ENCODE data around the gene PANK3.
A peak's percentile ranks its signal among the peaks of the same experiment; 100 is the strongest.
"Not testable (repeated sequence)": the region's sequence is repeated elsewhere in the genome, so short reads cannot be mapped to it uniquely, and the experiment has no call there.

PANK3 gene

DNA sequence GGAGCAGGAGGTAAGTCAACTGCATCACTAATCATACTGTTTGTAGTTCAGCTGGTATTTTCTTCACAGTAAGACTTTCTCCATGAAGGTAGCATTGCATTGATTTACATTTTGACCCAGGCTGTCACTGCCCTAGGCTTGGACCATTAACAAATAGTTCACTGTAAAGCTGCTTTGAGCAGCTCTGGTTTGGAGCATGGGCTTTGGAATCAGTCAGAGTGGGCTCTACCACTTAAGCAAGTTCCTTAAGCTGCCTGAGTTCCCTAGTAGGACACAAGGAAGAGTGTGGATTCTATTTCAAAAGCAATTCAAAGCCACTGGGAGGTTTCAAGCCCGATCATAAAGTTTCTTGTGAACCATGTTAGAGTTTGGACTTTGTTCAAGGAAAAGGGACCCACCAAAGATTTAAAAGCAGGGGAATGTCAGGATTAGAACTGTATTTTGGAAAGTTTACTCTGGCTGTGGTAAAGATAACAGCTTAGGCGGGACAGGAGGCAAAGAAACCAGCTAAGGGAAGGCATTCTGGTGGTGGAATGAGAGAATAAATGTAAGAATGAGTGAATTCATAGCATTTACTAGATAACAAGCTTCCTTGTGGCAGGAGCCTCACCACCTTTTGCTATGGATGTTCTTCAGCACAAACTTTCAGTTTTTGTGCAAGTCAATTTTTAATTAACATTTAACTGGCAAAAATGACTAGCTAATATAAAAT lies 12.3 kb upstream of the PANK3 start:
- no peak for DNase-seq

DNA sequence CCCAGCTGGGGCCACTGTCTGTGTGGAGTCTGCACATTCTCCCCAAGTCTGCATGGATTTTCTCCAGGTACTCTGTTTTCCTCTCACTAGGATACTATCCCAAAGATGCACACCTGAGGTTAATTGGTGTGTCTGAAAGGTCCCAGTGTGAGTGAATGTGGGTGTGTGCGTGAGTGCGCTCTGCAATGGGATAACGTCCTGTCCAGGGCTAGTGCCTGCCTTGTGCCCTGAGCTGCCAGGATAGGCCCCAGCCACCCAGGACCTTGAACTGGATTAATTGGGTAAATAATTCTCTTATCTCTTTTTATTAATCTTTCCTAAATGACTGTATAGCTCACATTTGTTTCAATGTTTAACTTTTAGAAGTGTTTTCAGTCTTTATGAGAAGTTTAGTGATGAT lies 11.5 kb upstream of the PANK3 start:
- DNase-seq = no peak

DNA sequence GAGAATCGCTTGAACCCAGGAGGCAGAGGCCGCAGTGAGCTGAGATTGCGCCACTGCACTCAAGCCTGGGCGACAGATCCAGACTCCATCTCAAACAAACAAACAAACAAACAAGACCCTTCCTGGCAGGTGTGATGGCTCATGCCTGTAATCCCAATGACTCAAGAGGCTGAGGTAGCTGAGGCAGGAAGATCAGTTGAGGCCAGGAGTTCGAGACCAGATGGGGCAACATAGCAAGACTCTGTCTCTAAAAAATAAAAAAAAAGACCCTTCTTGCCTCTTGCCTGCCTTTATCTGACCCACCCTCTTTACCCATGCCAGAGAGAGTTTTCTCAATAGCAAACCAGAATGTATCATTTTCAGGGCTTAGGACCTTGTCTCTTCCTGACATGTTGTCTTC lies 8.8 kb upstream of the PANK3 start:
- no peak for DNase-seq

DNA sequence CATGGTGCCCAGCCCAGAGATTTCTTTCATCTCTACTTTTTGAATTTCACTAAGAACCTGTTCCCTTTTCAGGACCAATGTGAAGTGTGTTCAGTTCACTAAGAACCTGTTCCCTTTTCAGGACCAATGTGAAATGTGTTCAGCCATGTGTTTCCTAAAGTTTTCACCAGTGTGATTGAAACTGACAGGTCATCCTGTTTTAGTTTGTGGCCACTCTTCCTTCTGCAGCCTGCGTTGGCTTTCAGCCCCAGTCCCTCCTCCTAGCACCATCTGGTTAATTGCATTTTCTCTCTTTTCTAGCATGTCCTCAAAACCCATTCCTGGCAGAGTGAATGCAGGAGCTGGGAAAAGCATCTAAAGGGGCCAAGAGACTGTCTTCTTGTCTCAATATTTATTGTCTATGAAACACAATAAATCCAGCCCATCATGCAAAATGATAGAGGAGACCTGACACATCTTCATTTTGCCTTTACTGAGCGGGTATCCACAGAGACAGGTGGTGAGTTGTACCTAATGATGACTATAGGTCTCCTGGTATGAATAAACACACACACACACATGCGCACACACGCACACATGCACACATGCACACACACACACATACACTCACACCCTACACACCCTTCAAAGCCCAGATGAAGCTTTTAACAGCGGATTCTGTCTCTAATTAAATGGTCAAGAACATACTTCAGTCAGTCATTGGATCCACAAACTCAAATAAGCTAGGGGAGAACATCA lies 6.1 kb upstream of the PANK3 start:
- no peak for DNase-seq

DNA sequence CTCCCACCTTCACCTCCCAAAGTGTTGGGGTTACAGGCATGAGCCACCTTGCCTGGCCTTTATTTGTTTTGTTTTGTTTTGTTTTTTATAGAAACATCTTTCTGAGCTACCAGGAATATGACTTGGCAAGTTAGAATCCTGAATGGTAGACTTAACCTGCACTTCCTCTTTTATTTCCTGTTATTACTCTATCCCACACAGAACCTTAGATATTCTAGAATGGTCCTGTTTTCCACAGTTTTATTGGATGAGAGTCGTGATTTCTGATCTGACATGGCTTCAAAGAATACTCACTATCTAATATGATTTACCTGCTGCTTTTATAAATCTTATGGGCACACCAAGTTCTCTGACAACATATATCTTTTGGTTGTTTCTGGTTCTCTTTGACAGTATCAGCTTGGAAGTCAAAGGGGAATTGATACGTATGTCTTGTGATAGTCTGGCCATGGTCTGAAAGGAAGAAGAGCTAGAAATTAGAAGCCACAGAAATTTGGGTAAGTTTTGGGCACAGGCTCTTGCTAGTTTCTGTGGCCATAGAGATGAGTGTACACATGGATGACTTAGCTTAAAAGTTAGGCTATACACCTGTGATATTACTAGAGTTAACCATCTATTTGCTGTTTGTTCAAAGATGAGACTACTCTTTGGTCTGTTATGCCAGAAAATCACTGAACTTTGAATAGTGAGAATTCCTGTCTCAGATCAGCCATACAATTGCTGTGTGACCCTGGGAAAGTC lies 4.7 kb upstream of the PANK3 start:
- no peak for DNase-seq

DNA sequence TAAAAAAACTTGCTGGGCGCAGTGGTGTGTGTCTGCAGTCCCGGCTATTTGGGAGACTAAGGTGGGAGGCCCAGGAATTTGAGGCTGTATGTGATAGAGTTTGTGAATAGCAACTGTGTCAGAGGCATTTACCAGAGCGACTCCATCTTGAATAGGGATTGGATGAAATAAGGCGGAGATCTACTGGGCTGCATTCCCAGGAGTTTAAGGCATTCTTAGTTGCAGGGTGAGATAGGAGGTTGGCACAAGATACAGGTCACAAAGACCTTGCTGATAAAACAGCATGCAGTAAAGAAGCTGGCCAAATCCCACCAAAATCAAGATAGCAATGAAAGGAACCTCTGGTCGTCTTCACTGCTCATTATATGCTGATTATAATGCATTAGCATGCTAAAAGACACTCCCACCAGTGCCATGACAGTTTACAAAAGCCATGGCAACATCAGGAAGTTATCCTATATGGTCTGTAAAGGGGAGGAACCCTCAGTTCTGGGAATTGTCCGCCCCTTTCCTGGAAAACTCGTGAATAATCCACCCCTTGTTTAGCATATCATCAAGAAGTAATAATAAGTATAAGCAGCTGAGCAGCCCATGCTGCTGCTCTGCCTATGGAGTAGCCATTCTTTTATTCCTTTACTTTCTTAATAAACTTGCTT lies 1.8 kb upstream of the PANK3 start:
- DNase-seq = not testable (repeated sequence)

DNA sequence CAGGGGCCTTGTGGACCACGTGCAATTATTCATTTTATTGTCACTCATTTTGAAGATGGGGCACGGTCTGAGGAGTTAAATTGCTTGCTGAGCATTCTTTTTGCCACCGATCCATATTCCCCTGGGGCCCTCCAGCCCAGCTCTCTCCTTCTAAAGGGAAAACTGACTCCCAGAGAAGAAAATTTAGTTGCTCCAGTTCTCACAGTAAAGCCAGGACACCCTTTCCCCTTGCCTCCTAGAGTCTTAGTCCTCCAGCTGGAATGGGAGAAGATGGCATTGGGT lies 1.0 kb upstream of the PANK3 start:
- DNase-seq = no peak

DNA sequence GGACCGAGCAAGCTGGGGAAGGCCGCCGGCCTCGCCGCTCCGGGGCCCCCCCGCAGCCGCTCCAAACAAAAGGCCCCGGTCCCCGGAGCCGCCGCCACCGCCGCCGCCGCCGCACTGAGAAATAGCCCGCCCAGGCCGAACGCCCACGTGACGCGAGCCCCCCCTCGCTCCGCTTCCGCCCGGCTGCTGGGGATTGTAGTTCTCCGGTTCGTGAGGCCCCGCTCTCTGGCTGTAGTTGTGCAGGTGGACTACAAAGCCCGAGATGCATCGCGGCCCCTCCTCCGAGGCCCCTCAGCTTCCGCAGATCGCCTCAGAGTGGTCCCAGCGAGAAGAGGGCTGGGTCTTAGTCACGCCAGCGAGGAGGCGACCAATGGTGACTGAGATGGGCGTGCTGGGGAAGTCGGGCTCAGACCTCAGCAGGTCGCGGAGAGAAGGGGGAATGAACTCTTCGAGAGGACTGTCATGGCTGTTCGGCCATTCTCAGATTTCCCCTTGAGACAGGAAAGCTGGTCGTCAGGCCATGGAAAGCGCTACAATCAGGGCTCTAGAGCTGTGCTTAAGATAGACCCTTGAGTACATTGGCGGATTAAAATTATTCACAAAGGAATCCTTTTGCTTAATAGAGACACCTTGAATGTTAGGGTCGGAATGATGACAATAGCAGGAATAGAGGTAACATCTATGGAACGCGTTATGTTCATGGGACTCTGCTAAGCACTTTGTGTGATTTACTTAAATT lies 489 bp upstream of the PANK3 start:
- peak; percentile 90 for DNase-seq

DNA sequence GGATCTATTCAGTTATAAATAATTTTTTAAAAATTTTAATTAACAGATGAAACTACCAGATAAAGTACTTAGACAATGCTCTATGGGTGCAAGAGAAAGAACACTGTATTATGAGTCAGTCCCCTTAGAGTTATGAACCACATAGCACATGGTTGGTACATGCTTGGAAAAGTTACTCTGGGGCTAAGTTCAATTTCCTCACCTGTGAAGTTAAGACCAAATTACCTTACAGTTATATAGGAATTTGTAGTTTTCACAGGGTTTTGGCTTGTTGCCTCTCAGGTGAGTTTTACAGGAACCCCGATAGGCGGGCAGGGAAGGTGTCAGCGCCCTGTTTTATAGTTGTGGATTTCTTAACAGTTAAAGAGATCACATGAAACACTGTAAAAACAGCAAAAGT lies 1.2 kb downstream of the PANK3 start:
- DNase-seq = no peak

DNA sequence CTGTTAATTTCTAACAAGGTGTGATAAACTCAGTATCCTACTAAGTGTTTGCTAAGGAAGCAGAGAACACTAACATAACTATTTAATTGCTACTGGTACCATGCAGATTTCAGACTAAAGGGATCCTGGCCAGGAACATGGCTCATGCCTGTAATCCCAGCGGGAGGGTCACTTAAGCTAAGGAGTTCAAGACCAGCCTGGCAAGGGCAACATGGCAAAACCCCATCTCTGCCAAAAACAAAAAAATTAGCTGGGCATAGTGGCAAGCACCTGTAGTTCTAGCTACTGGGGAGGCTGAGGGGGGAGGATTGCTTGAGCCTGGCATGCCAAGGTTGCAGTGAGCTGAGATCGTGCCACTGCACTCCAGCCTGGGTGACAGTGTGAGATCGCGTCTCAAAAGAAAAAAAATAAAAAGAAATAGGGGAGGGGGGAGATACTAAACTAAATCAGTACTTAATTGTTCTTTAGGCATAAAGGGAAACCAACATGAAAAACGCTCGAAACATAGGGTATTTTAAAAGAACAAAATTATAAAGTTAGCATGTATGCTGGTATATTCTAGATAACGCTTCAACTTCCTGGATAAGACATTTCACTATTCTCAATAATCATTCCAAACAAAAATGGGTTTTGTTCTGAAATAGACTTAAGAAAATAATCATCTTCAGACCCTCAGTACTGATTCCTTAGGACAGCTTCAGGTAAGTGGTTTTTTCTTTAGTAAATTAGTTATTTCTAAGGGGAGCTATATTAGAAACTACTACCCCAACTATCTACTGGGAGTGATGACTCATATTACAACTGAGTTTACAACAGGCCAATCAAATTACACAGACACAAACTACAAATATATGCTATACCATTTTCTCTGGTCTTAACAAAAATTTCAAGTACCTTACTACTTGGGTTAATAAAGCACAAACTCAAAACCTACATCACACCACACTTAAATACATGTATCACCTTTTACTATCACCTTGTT lies 3.5 kb downstream of the PANK3 start:
- DNase-seq = no peak

DNA sequence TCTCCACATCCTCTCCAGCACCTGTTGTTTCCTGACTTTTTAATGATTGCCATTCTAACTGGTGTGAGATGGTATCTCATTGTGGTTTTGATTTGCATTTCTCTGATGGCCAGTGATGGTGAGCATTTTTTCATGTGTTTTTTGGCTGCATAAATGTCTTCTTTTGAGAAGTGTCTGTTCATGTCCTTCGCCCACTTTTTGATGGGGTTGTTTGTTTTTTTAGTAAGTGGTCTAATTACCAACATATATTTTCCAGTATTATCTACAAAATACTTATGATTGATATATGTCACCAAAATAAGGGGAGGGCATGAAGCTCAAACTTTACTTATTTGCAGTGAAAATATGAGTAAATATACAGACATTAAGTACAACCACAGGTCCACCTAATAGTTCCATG lies 5.0 kb downstream of the PANK3 start:
- not testable (repeated sequence) for DNase-seq

DNA sequence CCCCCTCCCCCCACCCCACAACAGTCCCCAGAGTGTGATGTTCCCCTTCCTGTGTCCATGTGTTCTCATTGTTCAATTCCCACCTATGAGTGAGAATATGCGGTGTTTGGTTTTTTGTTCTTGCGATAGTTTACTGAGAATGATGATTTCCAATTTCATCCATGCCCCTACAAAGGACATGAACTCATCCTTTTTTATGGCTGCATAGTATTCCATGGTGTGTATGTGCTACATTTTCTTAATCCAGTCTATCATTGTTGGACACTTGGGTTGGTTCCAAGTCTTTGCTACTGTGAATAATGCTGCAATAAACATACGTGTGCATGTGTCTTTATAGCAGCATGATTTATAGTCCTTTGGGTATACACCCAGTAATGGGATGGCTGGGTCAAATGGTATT lies 5.5 kb downstream of the PANK3 start:
- DNase-seq = not testable (repeated sequence)

DNA sequence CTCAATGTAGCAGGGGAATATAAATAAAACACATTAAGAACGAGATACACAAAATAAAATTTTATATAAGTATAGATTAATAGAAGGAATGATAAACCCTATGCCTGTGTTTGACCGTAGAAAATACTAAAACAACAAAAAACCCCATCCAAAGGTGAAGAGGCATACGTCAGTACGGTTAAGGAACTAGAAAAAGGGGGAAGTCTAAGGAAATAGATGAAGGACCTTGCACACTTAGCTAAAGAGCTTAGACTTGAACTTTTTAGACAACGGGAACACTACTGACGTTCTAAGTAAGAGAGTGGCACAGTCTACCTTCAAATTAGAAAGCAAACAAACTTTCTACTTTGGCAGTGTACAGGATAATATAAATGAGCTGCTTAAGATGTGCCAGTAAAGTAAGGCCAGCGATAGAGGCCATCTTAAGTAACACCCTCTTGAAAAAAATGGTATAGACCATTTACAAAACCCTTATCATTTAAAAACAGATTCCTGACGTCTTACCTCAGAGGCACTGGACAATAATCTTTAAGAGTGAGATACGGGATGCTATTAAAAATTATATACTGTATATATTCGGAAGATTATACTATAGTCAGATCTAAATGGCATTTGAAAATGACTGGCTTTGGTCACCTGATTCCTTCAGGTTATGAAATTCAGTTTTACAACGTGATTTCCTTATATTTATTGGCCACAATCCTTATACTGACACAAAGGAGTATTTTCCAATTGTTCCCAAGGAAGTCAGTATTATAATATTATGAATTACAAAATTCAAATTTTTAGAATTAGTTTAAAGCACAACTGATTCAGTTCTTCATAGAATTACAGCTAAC lies 8.5 kb downstream of the PANK3 start:
- no peak for DNase-seq

DNA sequence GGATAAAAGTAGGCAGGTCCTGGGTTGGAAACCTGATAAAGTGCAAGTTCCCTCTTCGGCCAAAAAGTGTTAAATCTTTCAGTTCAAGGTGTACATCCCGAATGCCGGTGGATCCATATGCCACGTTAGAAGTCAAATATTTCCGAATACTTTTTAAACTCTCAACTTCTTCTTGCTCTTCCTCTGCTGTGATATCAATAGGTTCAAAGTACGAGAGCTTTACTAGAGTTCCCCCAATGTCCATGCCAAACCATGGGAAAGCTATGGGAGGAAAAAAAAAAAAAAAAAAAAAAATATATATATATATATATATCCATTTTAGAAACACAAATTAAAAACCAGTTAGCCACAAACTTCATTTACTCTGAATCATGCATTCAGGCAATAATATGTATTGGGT lies 10.4 kb downstream of the PANK3 start:
- DNase-seq = no peak

DNA sequence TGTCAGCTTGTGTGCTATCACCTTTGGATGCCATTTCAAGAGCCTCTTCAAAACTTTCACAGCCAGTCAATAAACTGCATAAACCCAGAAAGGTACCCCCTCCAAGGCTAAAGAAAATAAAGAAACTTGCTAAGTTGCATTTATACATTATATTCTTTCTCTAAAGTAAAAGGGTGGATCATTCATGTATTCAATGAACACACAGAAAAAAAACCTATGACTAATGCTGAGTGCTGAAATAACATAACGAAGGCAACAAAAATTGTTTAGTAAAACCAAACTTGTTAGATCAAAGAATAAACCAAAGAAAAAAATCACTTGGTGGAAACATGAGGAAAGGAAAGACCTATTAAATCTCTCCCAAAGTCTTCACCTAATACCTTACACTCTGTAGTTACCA lies 15.2 kb downstream of the PANK3 start:
- DNase-seq = no peak

DNA sequence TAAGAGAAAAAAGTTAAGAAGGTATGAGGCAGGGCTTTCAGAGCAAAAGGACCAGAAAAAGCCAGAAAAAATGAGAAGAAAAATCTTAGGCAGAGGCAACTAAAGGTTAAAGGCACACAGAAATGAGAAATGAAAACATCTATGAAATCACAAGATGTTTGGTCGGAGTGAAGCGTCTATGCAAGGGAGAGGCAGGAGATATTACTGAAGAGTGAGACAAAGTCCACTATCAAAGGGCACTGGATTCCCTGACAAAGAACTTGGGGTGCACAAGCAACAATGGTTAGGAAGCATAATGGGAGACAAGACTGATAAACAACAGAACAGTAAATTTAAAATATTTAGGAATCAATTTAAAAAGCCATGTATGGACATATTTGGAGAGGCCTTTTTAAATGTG lies 16.9 kb downstream of the PANK3 start:
- DNase-seq = no peak

DNA sequence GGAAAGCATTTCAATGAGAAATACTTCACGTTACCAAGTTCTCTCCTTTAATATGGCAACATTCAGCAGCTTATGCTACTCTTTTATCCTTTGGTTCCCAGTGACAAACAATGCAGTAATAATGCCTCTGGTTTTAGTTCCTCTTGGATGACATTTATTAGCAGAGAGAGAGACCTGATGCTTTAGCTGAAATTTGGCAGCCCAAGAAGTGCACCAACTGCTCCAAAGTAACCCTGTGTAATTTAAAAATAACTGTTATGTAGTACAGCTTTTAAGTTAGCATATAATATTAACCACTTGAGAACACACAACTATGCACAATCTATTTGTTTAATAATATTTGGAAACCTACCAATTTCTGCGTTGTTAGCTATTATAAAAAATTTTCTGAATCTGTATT lies 21.8 kb downstream of the PANK3 start:
- no peak for DNase-seq

DNA sequence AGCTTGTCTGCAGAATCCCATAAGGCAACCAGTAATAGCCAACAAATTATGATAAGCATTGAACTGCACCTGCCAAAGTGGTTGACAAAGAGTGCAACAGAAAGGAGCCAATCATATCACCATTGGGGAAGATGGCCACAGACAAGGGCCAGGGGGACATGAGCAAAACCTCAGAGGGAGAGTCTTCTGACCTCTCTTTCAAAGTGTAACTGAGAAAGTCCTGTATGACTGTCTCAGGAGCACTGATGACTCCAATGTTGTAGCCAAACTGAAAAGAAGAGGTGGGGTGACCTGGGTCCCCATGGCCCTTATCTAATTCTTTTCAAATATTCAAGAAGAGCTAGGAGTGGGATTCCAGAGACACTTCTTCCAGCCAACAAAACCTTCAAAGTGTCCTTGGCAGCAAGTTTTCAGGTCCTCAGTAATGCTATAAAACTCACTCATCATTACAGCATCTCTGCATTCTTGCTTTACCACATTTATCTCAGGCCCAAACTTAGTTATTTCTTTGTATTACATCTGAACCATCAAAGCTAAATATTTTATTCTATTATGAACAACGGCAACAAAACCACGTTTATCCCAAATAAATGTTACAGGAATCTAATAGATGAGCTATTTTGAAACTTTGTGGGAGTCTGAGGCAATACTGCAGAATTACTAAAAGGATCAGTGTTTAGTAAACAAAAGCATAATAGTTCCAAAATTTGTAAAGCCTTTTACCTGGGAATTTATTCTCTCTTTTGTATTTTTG lies 25.6 kb downstream of the PANK3 start:
- DNase-seq = no peak

DNA sequence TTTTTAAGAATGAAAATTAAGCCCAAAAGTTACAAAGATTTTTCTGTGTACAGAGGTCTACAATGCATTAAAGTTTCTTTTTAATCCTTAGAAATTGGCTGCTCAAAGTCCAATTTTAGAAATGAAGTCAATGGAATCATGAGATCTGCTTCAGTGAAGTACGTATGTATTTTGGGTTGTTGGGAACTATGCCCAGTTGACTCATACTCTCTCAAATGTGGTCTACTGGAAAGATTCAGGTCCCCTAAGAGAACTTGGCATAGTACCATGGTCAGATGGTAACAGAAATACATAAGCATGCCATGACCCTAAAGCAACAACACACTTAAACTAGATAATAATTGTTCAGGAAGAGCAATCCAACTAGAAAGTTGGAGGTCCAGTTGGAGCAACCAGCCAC lies 27.0 kb downstream of the PANK3 start:
- DNase-seq = no peak

DNA sequence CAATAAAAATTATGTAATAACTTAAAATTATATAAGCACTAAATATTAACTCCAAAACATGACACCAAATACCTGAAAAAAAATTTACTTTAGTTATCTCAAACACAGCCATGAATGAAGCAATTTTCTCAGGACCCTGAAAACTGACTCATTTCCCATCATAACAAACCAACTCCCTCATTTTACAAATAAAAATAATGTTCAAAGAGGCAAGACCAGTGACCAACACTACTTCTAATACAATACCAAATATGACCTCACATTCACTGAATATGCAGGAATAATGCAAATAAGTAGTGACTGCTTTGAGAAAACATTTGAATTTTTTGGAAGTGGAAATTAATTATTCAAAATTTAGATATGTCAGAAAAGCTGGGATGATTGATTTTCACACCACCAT lies 28.5 kb downstream of the PANK3 start:
- DNase-seq = no peak
